Nephron progenitor cell (in vitro differentiated cells): Measurements from ENCODE around the gene C6orf141.
A peak's percentile ranks its signal among the peaks of the same experiment; 100 is the strongest.

ENCODE experiments used
- DNase-seq: peaks from one replicate; pipeline ENCODE4 v3.0.0; 2021
- H3K27ac Mint-ChIP-seq: 2 replicates; pipeline ENCODE4 v1.8.0; 2021; ENCODE audit warnings: mild to moderate bottlenecking, moderate library complexity, mixed read lengths
- H3K27me3 Mint-ChIP-seq: 2 replicates; pipeline ENCODE4 v1.8.0; 2021; ENCODE audit warnings: mild to moderate bottlenecking, low read depth, mixed read lengths; ENCODE audit not compliant: poor library complexity
- H3K36me3 Mint-ChIP-seq: 2 replicates; pipeline ENCODE4 v1.8.0; 2021; ENCODE audit warnings: low read depth, mixed read lengths
- H3K4me1 Mint-ChIP-seq: 2 replicates; pipeline ENCODE4 v1.8.0; 2021; ENCODE audit warnings: mixed read lengths
- H3K4me3 Mint-ChIP-seq: 2 replicates; pipeline ENCODE4 v1.8.0; 2021; ENCODE audit warnings: mild to moderate bottlenecking, moderate library complexity, mixed read lengths
- H3K9me3 Mint-ChIP-seq: 2 replicates; pipeline ENCODE4 v1.8.0; 2021; ENCODE audit warnings: mild to moderate bottlenecking, moderate library complexity, mixed read lengths
- CTCF ChIP-seq: fragments of 200-600 bp; sonication (generic); IDR thresholded peaks from 2 replicates; pipeline ENCODE4 v1.5.0; 2021; ENCODE audit warnings: antibody characterized with exemption

The C6orf141 gene

GRCh38 chr6:49549691-49550491, 577 bp upstream of the C6orf141 start:
- no peak for TF ChIP-seq CTCF
- DNase-seq = no peak
- Mint-ChIP-seq H3K27me3 (peaks cover 50% of the 10 kb centered on the region), H3K27ac (no peak overlapping the region), H3K36me3 (no peaks in the 10 kb centered on the region), H3K9me3 (no peaks in the 10 kb centered on the region), H3K4me3 (peak overlapping the region; percentile 77), H3K4me1 (peaks cover 18% of the 10 kb centered on the region)

- H3K27me3 Mint-ChIP-seq = peaks cover 50% of the 10 kb centered on the region
- DNase-seq = peak; percentile 47
- peak overlapping the region; percentile 77 for H3K4me3 Mint-ChIP-seq
- no peak for TF ChIP-seq CTCF
- no peak overlapping the region for H3K27ac Mint-ChIP-seq
- H3K9me3 Mint-ChIP-seq = no peaks in the 10 kb centered on the region
- no peaks in the 10 kb centered on the region for H3K36me3 Mint-ChIP-seq
- peaks cover 21% of the 10 kb centered on the region for H3K4me1 Mint-ChIP-seq
Observed at GRCh38 chr6:49551078-49551865, 804 bp downstream of the C6orf141 start.

GRCh38 chr6:49551866-49552129, 1.3 kb downstream of the C6orf141 start:
- Mint-ChIP-seq H3K9me3 (no peaks in the 10 kb centered on the region), H3K4me1 (peaks cover 24% of the 10 kb centered on the region), H3K27me3 (peaks cover 50% of the 10 kb centered on the region), H3K27ac (no peak overlapping the region), H3K36me3 (no peaks in the 10 kb centered on the region), H3K4me3 (peak overlapping the region; percentile 77)
- TF ChIP-seq CTCF = no peak
- no peak for DNase-seq

- no peak for TF ChIP-seq CTCF
- H3K9me3 Mint-ChIP-seq = no peaks in the 10 kb centered on the region
- H3K4me3 Mint-ChIP-seq = peak overlapping the region; percentile 69
- peaks cover 24% of the 10 kb centered on the region for H3K4me1 Mint-ChIP-seq
- H3K36me3 Mint-ChIP-seq = no peaks in the 10 kb centered on the region
- peaks cover 50% of the 10 kb centered on the region for H3K27me3 Mint-ChIP-seq
- no peak for DNase-seq
- H3K27ac Mint-ChIP-seq = no peak overlapping the region
Observed at GRCh38 chr6:49552596-49552995, 2.1 kb downstream of the C6orf141 start.

GRCh38 chr6:49553384-49553783, 2.9 kb downstream of the C6orf141 start:
- no peaks in the 10 kb centered on the region for H3K36me3 Mint-ChIP-seq
- TF ChIP-seq CTCF = no peak
- peaks cover 50% of the 10 kb centered on the region for H3K27me3 Mint-ChIP-seq
- no peaks in the 10 kb centered on the region for H3K9me3 Mint-ChIP-seq
- no peak overlapping the region for H3K4me3 Mint-ChIP-seq
- peaks cover 24% of the 10 kb centered on the region for H3K4me1 Mint-ChIP-seq
- DNase-seq = no peak
- H3K27ac Mint-ChIP-seq = no peak overlapping the region
